K562 (cell line): ENCODE data around the gene C2CD4D. TPM values are rescaled to one million over a fixed set of nuclear protein-coding genes. Genes with fewer than 3 reads are reported as not detected.

Experiments used
- CUX1 ChIP-seq: fragments of 200-800 bp; sonication (Bioruptor generic); IDR thresholded peaks from 2 replicates; pipeline ENCODE4 v1.6.1; 2016; ENCODE audit warnings: missing genetic modification characterization, missing compliant biosample characterization
- DMBX1 ChIP-seq: fragments of 250-450 bp; sonication (Bioruptor Pico); IDR thresholded peaks from 2 replicates; pipeline ENCODE4 v1.8.0; 2022; ENCODE audit warnings: inconsistent platforms, mild to moderate bottlenecking, moderate library complexity, borderline replicate concordance
- FOXA1 ChIP-seq: fragments of 450-650 bp; IDR thresholded peaks from 2 replicates; pipeline ENCODE4 v1.6.1; 2016; ENCODE audit warnings: mild to moderate bottlenecking, borderline replicate concordance
- HDAC1 ChIP-seq, 2 experiments: fragments of 450-650 bp; IDR thresholded peaks; 2 replicates each; pipeline ENCODE4 v1.6.1; 2016 to 2017; ENCODE audit warnings: inconsistent platforms in 1 of 2, mild to moderate bottlenecking in 1 of 2, moderate library complexity in 1 of 2
- HNRNPLL ChIP-seq: fragments of 200-400 bp; formaldehyde crosslinking; IDR thresholded peaks from 2 replicates; pipeline ENCODE4 v1.6.1; 2017; ENCODE audit warnings: low read length, low read depth, mild to moderate bottlenecking; ENCODE audit not compliant: poor library complexity, severe bottlenecking
- MBD1 ChIP-seq: fragments of 250-450 bp; sonication (Bioruptor Pico); IDR thresholded peaks from 2 replicates; pipeline ENCODE4 v1.8.0; 2022; ENCODE audit warnings: inconsistent platforms
- MBD2 ChIP-seq: sonication (generic); IDR thresholded peaks from 2 replicates; pipeline ENCODE4 v1.6.1; 2016; ENCODE audit warnings: low read depth, borderline replicate concordance
- MCM2 ChIP-seq: fragments of 450-650 bp; IDR thresholded peaks from 2 replicates; pipeline ENCODE4 v1.6.1; 2017; ENCODE audit warnings: low read depth, mild to moderate bottlenecking
- MIER1 ChIP-seq: fragments of 450-650 bp; IDR thresholded peaks from 2 replicates; pipeline ENCODE4 v1.6.1; 2016; ENCODE audit warnings: antibody characterized with exemption, mild to moderate bottlenecking, low read depth
- MTA3 ChIP-seq: fragments of 450-650 bp; formaldehyde crosslinking; IDR thresholded peaks from 2 replicates; pipeline ENCODE4 v1.6.1; 2017; ENCODE audit warnings: mild to moderate bottlenecking, borderline replicate concordance
- PPARD ChIP-seq: fragments of 250-450 bp; sonication (Bioruptor Pico); IDR thresholded peaks from 2 replicates; pipeline ENCODE4 v1.8.0; 2022; ENCODE audit warnings: inconsistent platforms, mild to moderate bottlenecking, moderate library complexity
- PRDM10 ChIP-seq: fragments of 450-650 bp; IDR thresholded peaks from 2 replicates; pipeline ENCODE4 v1.6.1; 2018; ENCODE audit not compliant: partially characterized antibody
- RB1 ChIP-seq: fragments of 450-650 bp; IDR thresholded peaks from 2 replicates; pipeline ENCODE4 v1.6.1; 2017; ENCODE audit warnings: low read depth, mild to moderate bottlenecking
- SMARCB1 ChIP-seq: IDR thresholded peaks from 2 replicates; pipeline ENCODE4 v1.6.1; 2011; ENCODE audit warnings: improper control_type of control experiment, low read depth; ENCODE audit not compliant: insufficient read length
- TEAD4 ChIP-seq, 2 experiments: sonication (generic) in 1 of 2; formaldehyde crosslinking in 1 of 2; IDR thresholded peaks; 2 replicates each; pipeline versions ENCODE4 v1.6.1 to v1.8.0; 2012 to 2022; ENCODE audit warnings: borderline replicate concordance in 1 of 2, inconsistent platforms in 1 of 2, low read length in 1 of 2, mild to moderate bottlenecking in 1 of 2, missing genetic modification reagents in 1 of 2
- ZNF695 ChIP-seq: fragments of 450-650 bp; formaldehyde crosslinking; IDR thresholded peaks from 2 replicates; pipeline ENCODE4 v1.4.0; 2020; ENCODE audit warnings: mild to moderate bottlenecking, moderate library complexity
- polyA plus RNA-seq, 8 experiments: library from polyadenylated mRNA; depleted of rRNA in 4 of 8; stranded (reverse) in 5 of 8; unstranded in 3 of 8; fragments of >200 nt; fragmentation: Nextera tagmentation in 2 of 8; fragmentation: Illumina TruSeq in 1 of 8; extraction: Ambion mirVana in 2 of 8; extraction: Trizol in 1 of 8; gene quantifications; 2 replicates each; pipeline versions ENCODE4 v1.2.1 to v1.2.3, GENCODE V29; 2011 to 2014; ENCODE audit warnings: inconsistent platforms in 1 of 8, missing spikeins in 1 of 8
- total RNA-seq, 7 experiments: library from RNA; depleted of rRNA in 6 of 7; stranded (reverse); fragments of >200 nt in 6 of 7; fragmentation: Illumina TruSeq in 2 of 7; extraction: Trizol in 2 of 7; gene quantifications; 2 replicates each; pipeline versions ENCODE4 v1.2.1 to v1.2.3, GENCODE V29; 2011 to 2021; ENCODE audit warnings: low replicate concordance in 1 of 7

Gene C2CD4D
- total and polyA plus RNA-seq, 9 of the 15 experiments (the other 6 are each of a cell fraction or from before 2014, with no cell fraction given), result not detected

- TF ChIP-seq RB1, result peak; percentile 81; the same call in 1 of the 2 replicates
- peak; percentile 53 for TF ChIP-seq PRDM10
- TF ChIP-seq MBD1 (CRISPR knock-in tag), result no peak
- TF ChIP-seq TEAD4 (IDR thresholded peaks at IDR 0.05; ENCODE audit: low read length), result peak; percentile 25; the same call in 1 of the 2 replicates
- TF ChIP-seq TEAD4 (CRISPR knock-in tag; IDR thresholded peaks at IDR 0.05; ENCODE audit: borderline replicate concordance), result no peak
- no peak for TF ChIP-seq ZNF695 (CRISPR knock-in tag)
- no peak for TF ChIP-seq FOXA1
- TF ChIP-seq DMBX1 (CRISPR knock-in tag), result no peak
- TF ChIP-seq MBD2, result peak; percentile 99
- peak; percentile 75; the same call in 1 of the 2 replicates for TF ChIP-seq MTA3
- peak in 1 of 2 experiments; percentile 97; a peak in 2 of 4 replicates for TF ChIP-seq HDAC1 (IDR thresholded peaks at IDR 0.05)
- no peak for TF ChIP-seq MCM2
- no peak for TF ChIP-seq MIER1
- TF ChIP-seq CUX1 (CRISPR knock-in tag), result peak; percentile 88; the same call in 1 of the 2 replicates
- no peak for TF ChIP-seq SMARCB1
- TF ChIP-seq PPARD (CRISPR knock-in tag), result no peak
- peak; percentile 80 for TF ChIP-seq HNRNPLL
Measured at GRCh38 chr1:151790071-151790939, 49.3 kb downstream of the C2CD4D start, which contains the start of gene TDRKH (continued).
